GM12878 (cell line): Measurements from ENCODE around the gene MBNL1. TPM values are rescaled to one million over a fixed set of nuclear protein-coding genes. Genes with fewer than 3 reads are reported as not detected.

ENCODE experiments used
- ATAC-seq: fragments of 200-7000 bp; cut with Tn5 transposase; 3 replicates; pipeline ENCODE4 v1.9.1; 2020; ENCODE audit warnings: mild to moderate bottlenecking, moderate library complexity
- BruUV-seq: library from RNA; stranded (reverse); fragments of 400-500 nt; replicated peaks from 2 replicates; lab custom pipeline; 2021; lab: Mats Ljungman, UMichigan
- CTCF ChIA-PET: fragments of 300-600 bp; sonication (Branson Sonifier 250); formaldehyde crosslinking; extraction: SDS; loops from one replicate; lab custom pipeline; 2021; ENCODE audit warnings: inconsistent platforms; lab: Yijun Ruan, JAX
- POLR2A ChIA-PET: fragments of 350-600 bp; formaldehyde crosslinking; extraction: SDS; loops from one replicate; lab custom pipeline; 2021; ENCODE audit warnings: inconsistent platforms; lab: Charles Lee
- RAD21 ChIA-PET: fragments of 300-600 bp; sonication (Branson Sonifier 250); formaldehyde crosslinking; loops from one replicate; lab custom pipeline; 2023; ENCODE audit warnings: antibody characterized with exemption; ENCODE audit not compliant: unreplicated experiment; lab: Charles Lee
- SMC1A ChIA-PET: fragments of 300-600 bp; sonication (Branson Sonifier 250); formaldehyde crosslinking; loops from one replicate; lab custom pipeline; 2023; ENCODE audit not compliant: unreplicated experiment, uncharacterized antibody; lab: Charles Lee
- DNase-seq: peaks from one replicate; pipeline ENCODE4 v3.0.0-alpha.2; 2011; ENCODE audit warnings: low read depth, low spot score
- FAIRE-seq: peaks from 3 replicates; lab custom pipeline; 2011; peaks lifted over from hg19 to GRCh38; lab: Jason Lieb, UNC
- H2AFZ ChIP-seq: 2 replicates; pipeline ENCODE4 v1.6.0; 2011; ENCODE audit warnings: low read depth, low read length, control low read depth; ENCODE audit not compliant: control insufficient read depth
- H3K27ac ChIP-seq: 2 replicates; pipeline ENCODE4 v1.5.1; 2011; ENCODE audit warnings: control low read depth; ENCODE audit not compliant: control insufficient read depth, insufficient read depth
- H3K27me3 ChIP-seq, 2 experiments: replicated peaks in 1 of 2; 2 replicates each; pipeline versions ENCODE4 v1.6.0 to v1.6.1; 2011; ENCODE audit warnings: low read length in 1 of 2; ENCODE audit not compliant: control insufficient read depth in 2 of 2, insufficient read depth in 2 of 2
- H3K36me3 ChIP-seq, 2 experiments: 2 replicates each; pipeline ENCODE4 v1.5.1; 2011; ENCODE audit warnings: low read length in 1 of 2; ENCODE audit not compliant: control insufficient read depth in 2 of 2, insufficient read depth in 2 of 2
- H3K4me1 ChIP-seq: 2 replicates; pipeline ENCODE4 v1.6.1; 2011; ENCODE audit warnings: mild to moderate bottlenecking, low read length, moderate library complexity, mixed read lengths; ENCODE audit not compliant: control insufficient read depth, insufficient read depth
- H3K4me2 ChIP-seq: 2 replicates; pipeline ENCODE4 v1.6.0; 2011; ENCODE audit warnings: control low read depth; ENCODE audit not compliant: control insufficient read depth, insufficient read depth
- H3K4me3 ChIP-seq: fragments of 200-600 bp; sonication (generic); 2 replicates; pipeline ENCODE4 v1.5.1; 2016
- H3K79me2 ChIP-seq: 2 replicates; pipeline ENCODE4 v1.6.0; 2011; ENCODE audit warnings: low read length; ENCODE audit not compliant: control insufficient read depth, insufficient read depth
- H3K9ac ChIP-seq: 2 replicates; pipeline ENCODE4 v1.8.0; 2011; ENCODE audit warnings: low read length, control low read depth, mixed read lengths; ENCODE audit not compliant: control insufficient read depth, insufficient read depth
- H3K9me3 ChIP-seq: replicated peaks from 3 replicates; pipeline ENCODE4 v1.5.1; 2011; ENCODE audit warnings: mild to moderate bottlenecking, low read length; ENCODE audit not compliant: control insufficient read depth, insufficient read depth
- H4K20me1 ChIP-seq: 2 replicates; pipeline ENCODE4 v1.6.0; 2011; ENCODE audit not compliant: control insufficient read depth, insufficient read depth
- CEBPB ChIP-seq, 2 experiments: fragments of 150-350 bp in 1 of 2; IDR thresholded peaks; 2 replicates each; pipeline ENCODE4 v1.6.1; 2012 to 2014; ENCODE audit warnings: low read depth in 2 of 2, low read length in 2 of 2, borderline replicate concordance in 1 of 2, inconsistent platforms in 1 of 2
- KLF5 ChIP-seq: fragments of 450-650 bp; IDR thresholded peaks from 2 replicates; pipeline ENCODE4 v1.6.1; 2014; ENCODE audit warnings: mild to moderate bottlenecking; ENCODE audit not compliant: partially characterized antibody
- NR2C2 ChIP-seq: IDR thresholded peaks from 2 replicates; pipeline ENCODE4 v1.6.1; 2011; ENCODE audit warnings: borderline replicate concordance, low read depth; ENCODE audit not compliant: control insufficient read depth, insufficient read length
- PML ChIP-seq: IDR thresholded peaks from 2 replicates; pipeline ENCODE4 v1.6.1; 2012; ENCODE audit warnings: low read length, inconsistent platforms
- POLR2A ChIP-seq: IDR thresholded peaks from 2 replicates; pipeline ENCODE4 v1.6.1; 2011; ENCODE audit warnings: low read depth, mild to moderate bottlenecking, low read length
- RAD51 ChIP-seq: fragments of 450-650 bp; IDR thresholded peaks from 2 replicates; pipeline ENCODE4 v1.6.1; 2016; ENCODE audit warnings: moderate library complexity, mild to moderate bottlenecking, inconsistent platforms
- SP1 ChIP-seq: IDR thresholded peaks from one replicate; pipeline ENCODE4 v1.6.1; 2011; ENCODE audit warnings: low read depth, low read length
- SREBF1 ChIP-seq: IDR thresholded peaks from 2 replicates; pipeline ENCODE4 v1.6.1; 2012; ENCODE audit warnings: mild to moderate bottlenecking, low read length
- WGBS: methylation state at CpG from one replicate; pipeline ENCODE4 v1.1.6; 2016; ENCODE audit warnings: low lambda C conversion rate; ENCODE audit not compliant: insufficient replicate concordance, insufficient coverage; ENCODE audit errors: missing lambda C conversion rate; 5-methylcytosine and 5-hydroxymethylcytosine counted together
- in situ Hi-C: fragments of 300-500 bp; cut with MboI; formaldehyde crosslinking; loops from 9 replicates; pipeline ENCODE4 v1.14.3; 2018; ENCODE audit warnings: mixed read lengths
- intact Hi-C: fragments of 100-400 bp; cut with micrococcal nuclease; formaldehyde crosslinking; loops from one replicate; pipeline ENCODE4 v1.14.2; 2022; ENCODE audit not compliant: unreplicated experiment
- polyA plus RNA-seq, 11 experiments: library from polyadenylated mRNA; depleted of rRNA in 4 of 11; unstranded in 6 of 11; stranded (reverse) in 5 of 11; fragments of >200 nt; fragmentation: Nextera tagmentation in 4 of 11; fragmentation: Illumina TruSeq in 1 of 11; extraction: Ambion mirVana in 4 of 11; extraction: Trizol in 1 of 11; gene quantifications; 1 replicate in 1 of 11; 2 replicates in 10 of 11; pipeline versions ENCODE4 v1.2.1 to v1.2.3, GENCODE V29; 2011 to 2016; ENCODE audit warnings: inconsistent platforms in 2 of 11, missing spikeins in 2 of 11, low read depth in 1 of 11
- total RNA-seq, 4 experiments: library from RNA; depleted of rRNA in 3 of 4; stranded (reverse); fragments of >200 nt in 3 of 4; fragmentation: Illumina TruSeq in 1 of 4; extraction: Trizol in 1 of 4; gene quantifications; 2 replicates each; pipeline versions ENCODE4 v1.2.1 to v1.2.3, GENCODE V29; 2013 to 2021
- TF ChIP-seq, protein P1 (sequence below): fragments of 450-650 bp; conservative IDR thresholded peaks from 2 replicates; pipeline ENCODE4 v1.6.1; 2017; ENCODE audit warnings: mild to moderate bottlenecking, moderate library complexity
- TF ChIP-seq, protein P2 (sequence below): fragments of 450-650 bp; formaldehyde crosslinking; IDR thresholded peaks from 2 replicates; pipeline ENCODE4 v1.4.0; 2022; ENCODE audit warnings: mild to moderate bottlenecking, moderate library complexity
- TF ChIP-seq, protein P3 (sequence below): fragments of 450-650 bp; IDR thresholded peaks from 2 replicates; pipeline ENCODE4 v1.6.1; 2018; ENCODE audit warnings: mild to moderate bottlenecking, low read depth, moderate library complexity; ENCODE audit not compliant: partially characterized antibody

Gene MBNL1
- total and polyA plus RNA-seq, 10 of the 15 experiments (the other 5 are each of a cell fraction or from before 2014, with no cell fraction given) = 59.6 to 337 (median 143) TPM

DNA sequence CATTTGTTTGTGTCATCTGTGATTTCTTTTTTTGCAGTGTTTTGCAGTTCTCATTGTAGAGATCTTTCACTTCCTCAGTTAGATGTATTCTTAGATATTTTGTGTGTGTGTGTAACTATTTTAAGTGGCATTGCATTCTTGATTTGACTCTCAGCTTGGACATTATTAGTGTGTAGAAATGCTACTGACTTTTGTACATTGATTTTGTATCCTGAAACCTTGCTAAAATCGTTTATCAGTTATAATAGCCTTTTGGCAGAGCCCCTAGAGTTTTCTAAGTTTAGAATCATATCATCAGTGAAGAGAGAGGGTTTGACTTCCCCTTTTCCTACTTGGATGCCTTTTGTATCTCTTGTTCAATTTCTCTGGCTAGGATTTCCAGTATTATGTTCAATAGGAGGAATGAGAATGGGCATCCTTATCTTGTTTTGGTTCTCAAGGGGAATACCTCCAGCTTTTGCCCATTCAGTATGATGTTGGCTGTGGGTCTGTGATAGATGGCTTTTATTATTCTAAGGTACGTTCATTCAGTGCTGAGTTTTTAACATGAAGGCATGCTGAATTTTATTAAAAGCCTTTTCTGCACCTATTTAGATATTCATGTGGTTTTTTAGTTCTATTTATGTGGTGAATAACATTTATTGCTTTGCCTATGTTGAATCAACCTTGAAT, 211.7 kb downstream of the MBNL1 start:
- Histone ChIP-seq H2AFZ (no peak overlapping the region), H3K9ac (peak overlapping the region; percentile 37; the same call in 1 of the 2 replicates), H4K20me1 (no peaks in the 10 kb centered on the region), H3K4me1 (peaks cover 13% of the 10 kb centered on the region; the same call in 1 of the 2 replicates), H3K4me3 (peak overlapping the region; percentile 34; the same call in 1 of the 2 replicates), H3K27me3 (no peaks in the 10 kb centered on the region), H3K27ac (peak overlapping the region; percentile 87), H3K36me3 (no peaks in the 10 kb centered on the region; a peak in 1 of 4 replicates), H3K79me2 (no peaks in the 10 kb centered on the region), H3K4me2 (peak overlapping the region; percentile 56), H3K9me3 (peaks cover 34% of the 10 kb centered on the region)
- ChIA-PET RAD21 (interaction anchor here (1.0 to 2.8 kb wide), 4 partner anchors 11 to 116 kb away, joined by 3 to 14 read pairs (median 7); no protein-coding TSS in a partner anchor), SMC1A (interaction anchor here (1.6 to 10.3 kb wide), 6 partner anchors 10 to 94 kb away, joined by 4 to 165 read pairs (median 21); no protein-coding TSS in a partner anchor), POLR2A (interaction anchor here (1.8 kb wide), 1 partner anchor 33 kb away, joined by 5 read pairs; no protein-coding TSS in a partner anchor), CTCF (interaction anchor here (1.3 to 14.2 kb wide), 4 partner anchors 11 to 297 kb away, joined by 3 to 379 read pairs (median 5); no protein-coding TSS in a partner anchor)
- in situ Hi-C loops (no loop called here), intact Hi-C loops (loop anchor here (2.0 to 5.0 kb wide), 3 partner anchors 16 to 257 kb away; no protein-coding TSS in a partner anchor)
- ATAC-seq (peak; percentile 86), DNase-seq (peak; percentile 77), FAIRE-seq (peak; percentile 86)
- TSS peak; percentile 68 for BruUV-seq
- 5% methylated on average over 2 of the region's 2 CpGs for WGBS
- TF ChIP-seq RAD51 (peak; percentile 45; the same call in 1 of the 2 replicates), PML (peak; percentile 67; the same call in 1 of the 2 replicates), KLF5 (peak; percentile 49), POLR2A (no peak), SREBF1 (no peak), SP1 (no peak), CEBPB (IDR thresholded peaks at IDR 0.05; ENCODE audit: borderline replicate concordance in 1 of 2, low read depth in 2 of 2, low read length in 2 of 2) (peak in 1 of 2 experiments; percentile 80; a peak in 1 of 4 replicates), NR2C2 (no peak)
- TF ChIP-seq, protein P1, sequence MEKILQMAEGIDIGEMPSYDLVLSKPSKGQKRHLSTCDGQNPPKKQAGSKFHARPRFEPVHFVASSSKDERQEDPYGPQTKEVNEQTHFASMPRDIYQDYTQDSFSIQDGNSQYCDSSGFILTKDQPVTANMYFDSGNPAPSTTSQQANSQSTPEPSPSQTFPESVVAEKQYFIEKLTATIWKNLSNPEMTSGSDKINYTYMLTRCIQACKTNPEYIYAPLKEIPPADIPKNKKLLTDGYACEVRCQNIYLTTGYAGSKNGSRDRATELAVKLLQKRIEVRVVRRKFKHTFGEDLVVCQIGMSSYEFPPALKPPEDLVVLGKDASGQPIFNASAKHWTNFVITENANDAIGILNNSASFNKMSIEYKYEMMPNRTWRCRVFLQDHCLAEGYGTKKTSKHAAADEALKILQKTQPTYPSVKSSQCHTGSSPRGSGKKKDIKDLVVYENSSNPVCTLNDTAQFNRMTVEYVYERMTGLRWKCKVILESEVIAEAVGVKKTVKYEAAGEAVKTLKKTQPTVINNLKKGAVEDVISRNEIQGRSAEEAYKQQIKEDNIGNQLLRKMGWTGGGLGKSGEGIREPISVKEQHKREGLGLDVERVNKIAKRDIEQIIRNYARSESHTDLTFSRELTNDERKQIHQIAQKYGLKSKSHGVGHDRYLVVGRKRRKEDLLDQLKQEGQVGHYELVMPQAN = no peak
- TF ChIP-seq, protein P2, sequence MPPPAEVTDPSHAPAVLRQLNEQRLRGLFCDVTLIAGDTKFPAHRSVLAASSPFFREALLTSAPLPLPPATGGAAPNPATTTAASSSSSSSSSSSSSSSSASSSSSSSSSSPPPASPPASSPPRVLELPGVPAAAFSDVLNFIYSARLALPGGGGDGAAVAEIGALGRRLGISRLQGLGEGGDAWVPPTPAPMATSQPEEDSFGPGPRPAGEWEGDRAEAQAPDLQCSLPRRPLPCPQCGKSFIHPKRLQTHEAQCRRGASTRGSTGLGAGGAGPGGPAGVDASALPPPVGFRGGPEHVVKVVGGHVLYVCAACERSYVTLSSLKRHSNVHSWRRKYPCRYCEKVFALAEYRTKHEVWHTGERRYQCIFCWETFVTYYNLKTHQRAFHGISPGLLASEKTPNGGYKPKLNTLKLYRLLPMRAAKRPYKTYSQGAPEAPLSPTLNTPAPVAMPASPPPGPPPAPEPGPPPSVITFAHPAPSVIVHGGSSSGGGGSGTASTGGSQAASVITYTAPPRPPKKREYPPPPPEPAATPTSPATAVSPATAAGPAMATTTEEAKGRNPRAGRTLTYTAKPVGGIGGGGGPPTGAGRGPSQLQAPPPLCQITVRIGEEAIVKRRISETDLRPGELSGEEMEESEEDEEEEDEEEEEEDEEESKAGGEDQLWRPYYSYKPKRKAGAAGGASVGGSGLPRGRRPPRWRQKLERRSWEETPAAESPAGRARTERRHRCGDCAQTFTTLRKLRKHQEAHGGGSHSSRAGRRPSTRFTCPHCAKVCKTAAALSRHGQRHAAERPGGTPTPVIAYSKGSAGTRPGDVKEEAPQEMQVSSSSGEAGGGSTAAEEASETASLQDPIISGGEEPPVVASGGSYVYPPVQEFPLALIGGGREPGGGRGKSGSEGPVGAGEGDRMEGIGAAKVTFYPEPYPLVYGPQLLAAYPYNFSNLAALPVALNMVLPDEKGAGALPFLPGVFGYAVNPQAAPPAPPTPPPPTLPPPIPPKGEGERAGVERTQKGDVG (CRISPR knock-in tag) = no peak
- TF ChIP-seq, protein P3, sequence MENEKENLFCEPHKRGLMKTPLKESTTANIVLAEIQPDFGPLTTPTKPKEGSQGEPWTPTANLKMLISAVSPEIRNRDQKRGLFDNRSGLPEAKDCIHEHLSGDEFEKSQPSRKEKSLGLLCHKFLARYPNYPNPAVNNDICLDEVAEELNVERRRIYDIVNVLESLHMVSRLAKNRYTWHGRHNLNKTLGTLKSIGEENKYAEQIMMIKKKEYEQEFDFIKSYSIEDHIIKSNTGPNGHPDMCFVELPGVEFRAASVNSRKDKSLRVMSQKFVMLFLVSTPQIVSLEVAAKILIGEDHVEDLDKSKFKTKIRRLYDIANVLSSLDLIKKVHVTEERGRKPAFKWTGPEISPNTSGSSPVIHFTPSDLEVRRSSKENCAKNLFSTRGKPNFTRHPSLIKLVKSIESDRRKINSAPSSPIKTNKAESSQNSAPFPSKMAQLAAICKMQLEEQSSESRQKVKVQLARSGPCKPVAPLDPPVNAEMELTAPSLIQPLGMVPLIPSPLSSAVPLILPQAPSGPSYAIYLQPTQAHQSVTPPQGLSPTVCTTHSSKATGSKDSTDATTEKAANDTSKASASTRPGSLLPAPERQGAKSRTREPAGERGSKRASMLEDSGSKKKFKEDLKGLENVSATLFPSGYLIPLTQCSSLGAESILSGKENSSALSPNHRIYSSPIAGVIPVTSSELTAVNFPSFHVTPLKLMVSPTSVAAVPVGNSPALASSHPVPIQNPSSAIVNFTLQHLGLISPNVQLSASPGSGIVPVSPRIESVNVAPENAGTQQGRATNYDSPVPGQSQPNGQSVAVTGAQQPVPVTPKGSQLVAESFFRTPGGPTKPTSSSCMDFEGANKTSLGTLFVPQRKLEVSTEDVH = peak; percentile 67
